Activated CD4-positive, CD25-positive, alpha-beta regulatory T cell (primary cell): Measurements from ENCODE around the gene ROBO2.

Experiments
- DNase-seq, 4 experiments: peaks; one replicate each; lab custom pipeline; 2025; lab: John Stamatoyannopoulos, UW

ROBO2 gene

DNA sequence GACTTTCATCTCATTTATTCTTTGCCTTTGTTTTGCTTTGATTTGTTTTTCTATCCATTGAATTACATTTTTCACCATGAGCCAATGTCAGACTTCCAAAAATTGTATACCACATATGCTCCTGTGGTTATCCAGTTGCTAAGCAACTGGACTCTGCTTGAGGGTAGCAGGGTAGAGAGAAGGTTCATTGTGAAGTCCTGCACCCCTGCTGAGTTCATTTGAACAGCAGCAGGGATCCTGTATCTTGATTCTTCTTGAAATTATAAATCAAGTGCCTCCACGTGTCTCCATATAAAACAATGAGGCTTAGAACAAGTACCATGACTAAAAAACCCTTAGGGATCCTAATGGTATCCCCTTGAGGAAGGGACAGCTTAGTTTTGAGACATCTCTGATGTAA is 449.3 kb downstream of the ROBO2 start:
- no peak for DNase-seq

DNA sequence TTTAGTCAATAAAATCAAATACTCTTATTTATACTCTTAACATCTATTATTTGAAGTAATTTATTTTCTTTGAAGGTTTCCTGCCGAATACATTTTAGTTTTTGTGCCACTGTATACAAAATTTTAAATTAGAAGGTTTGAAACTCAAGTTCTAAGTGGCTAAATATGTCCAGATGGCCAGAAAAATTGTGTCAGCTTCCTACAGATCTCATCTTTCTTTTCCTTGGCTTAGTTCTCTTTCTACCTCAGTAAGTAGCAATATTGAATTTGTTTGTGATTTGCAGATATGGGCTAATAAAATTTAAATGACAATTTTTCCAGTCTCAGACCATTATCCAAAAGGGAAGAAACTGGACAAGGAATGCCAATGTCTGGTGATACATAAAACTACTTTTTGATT is 452.1 kb downstream of the ROBO2 start:
- DNase-seq = no peak

DNA sequence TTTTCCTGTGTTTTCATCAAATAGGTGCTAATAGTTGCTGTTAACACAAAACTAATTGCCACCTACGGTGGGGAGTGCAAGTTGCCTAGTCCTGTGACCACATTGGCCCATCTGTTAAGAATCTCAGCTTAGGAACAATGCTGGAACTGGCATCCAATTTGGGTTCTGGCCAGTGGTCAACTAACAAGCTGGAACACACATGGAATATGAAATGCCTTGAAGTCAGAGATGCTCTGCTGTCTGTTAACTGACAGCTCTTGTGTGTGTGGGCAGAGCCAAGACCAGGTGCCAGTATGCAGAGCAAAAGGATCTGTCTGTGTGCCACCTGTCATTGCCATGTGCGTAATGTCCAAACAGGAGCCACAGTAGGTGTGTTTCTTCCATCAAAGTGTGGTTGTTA is 460.8 kb downstream of the ROBO2 start:
- DNase-seq = no peak

DNA sequence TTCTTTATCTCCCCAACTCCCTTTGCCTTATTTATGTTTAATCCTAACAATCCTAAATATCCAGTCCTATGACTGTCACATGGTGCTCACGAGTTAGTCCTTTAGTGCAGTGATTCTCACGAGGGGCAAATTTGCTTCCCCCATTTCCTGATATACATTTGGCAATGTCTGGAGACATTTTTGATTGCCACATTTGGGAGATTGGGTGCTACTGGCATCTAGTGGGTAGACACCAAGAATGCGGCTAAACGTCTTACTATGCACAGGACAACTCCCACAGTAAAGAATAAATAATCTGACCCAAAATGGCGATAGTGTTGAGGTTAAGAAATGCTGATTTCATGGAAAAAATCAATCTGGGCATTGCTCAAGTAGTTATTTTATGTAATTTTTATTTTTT is 466.5 kb downstream of the ROBO2 start:
- no peak for DNase-seq

DNA sequence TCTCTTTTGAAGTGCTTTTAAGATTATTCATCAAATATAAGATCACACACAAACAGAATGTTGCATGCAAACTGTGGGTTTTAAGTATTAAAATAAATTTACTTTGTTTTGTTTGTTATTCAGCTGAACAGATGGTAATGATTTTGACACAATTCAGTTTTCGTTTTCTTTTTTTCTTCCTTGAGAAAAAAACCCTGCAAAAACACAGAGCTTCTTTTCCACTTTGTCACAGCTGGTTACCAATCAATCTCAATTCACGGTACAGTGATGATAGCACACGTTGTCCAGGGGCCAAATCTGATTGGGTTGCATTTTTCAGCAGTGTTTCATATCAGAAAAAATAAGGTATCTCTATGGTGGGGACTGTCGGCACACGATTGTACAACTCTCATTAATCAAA is 473.6 kb downstream of the ROBO2 start:
- no peak for DNase-seq

- no peak for DNase-seq
Measured at GRCh38 chr3:77514766-77515165, 474.9 kb downstream of the ROBO2 start.

- DNase-seq = no peak
Measured at GRCh38 chr3:77524463-77524862, 484.6 kb downstream of the ROBO2 start.

DNA sequence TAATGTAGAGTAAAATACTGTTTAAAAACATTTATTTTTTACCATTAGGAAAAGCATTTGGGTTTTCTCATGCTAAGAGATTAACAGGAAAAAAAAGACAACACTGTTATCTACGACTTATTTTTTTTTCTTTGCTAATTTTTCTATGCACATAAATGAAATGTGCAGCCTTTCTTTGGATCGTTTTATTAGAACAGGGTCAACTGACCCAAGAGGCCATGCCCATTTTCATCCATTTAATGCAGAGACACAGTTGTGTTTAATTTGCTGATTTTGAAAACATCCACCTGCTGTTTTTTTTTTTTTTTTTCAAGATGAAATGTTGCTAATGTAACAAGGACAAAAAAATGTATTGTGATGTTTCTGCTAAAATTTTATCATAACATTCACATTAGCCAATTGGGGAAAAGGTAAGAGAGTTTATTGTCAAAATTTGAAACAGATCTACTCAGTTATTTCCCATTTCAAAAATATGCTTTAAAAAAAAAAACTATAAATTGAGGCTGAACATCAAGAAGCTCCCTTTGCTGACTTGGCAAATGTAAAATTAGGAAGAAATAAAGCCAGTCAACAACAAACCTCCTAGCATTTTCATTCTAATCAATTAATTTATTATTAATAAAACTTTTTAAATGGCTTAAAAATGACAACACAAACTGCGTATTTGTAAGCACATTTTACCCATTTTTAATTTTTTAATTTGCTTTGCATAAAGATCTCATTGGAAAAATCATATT is 485.2 kb downstream of the ROBO2 start:
- DNase-seq = no peak

DNA sequence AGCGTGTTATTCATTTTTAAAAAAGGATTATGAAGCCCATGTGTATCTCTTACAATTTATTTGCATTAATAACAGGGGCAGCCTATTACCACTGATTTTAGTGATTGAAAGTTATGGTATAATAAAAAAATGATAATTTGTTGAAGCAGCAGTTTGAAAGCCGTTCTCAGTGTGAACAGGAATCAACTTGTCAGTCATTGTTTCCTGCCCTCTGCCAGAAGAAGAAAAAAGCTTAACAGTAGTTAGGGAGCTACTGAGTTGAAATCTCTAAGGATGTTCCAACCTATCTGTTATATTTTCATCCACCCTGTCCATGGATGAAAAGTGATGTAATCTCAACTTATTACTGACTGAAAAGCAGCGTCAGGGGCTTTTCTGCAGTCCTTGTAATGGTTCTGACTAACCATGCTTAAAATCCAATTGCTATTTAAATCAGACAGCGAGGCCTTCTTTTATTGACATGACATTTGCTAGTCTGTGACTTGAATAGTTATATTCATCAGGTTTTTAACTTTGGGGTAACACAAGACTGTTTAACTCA is 486.7 kb downstream of the ROBO2 start:
- DNase-seq = no peak

DNA sequence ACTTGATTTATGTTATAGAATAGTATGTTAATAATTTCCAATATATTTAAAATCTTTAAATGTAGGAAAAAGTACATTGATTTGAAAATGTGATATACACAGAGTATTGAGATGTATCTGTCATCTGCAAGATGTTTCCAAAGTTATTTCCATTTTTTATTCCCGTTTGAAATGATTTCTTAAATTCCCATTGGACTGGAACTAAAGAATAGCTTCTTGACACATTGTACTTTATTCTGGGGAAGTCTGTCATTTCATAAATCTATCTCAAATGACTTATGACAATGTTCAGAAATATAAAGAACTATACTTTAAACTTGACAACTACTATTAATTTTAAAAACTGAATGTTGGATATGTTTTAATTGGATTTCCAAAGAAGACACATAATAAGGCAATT is 489.6 kb downstream of the ROBO2 start:
- no peak for DNase-seq

DNA sequence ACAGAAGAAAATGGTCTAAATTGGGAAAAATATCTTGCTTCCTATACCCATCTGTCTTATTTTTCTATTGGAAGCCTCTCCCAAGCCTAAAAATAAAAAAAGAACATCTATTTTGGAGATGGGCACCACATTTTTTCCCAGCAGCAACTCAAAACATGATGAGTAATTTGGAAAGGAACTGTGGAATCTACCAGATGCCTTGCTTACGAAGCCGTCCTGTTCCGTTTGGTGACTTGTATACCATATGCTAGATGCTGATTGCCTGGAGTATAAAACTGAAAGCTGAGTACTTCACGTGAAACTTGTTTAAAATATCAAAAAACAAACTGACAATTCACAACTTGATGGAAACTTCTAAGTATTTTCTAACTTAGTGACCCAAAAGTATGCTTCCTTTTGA is 491.0 kb downstream of the ROBO2 start:
- DNase-seq = no peak

- DNase-seq = no peak
Measured at GRCh38 chr3:77535116-77535515, 495.2 kb downstream of the ROBO2 start.

DNA sequence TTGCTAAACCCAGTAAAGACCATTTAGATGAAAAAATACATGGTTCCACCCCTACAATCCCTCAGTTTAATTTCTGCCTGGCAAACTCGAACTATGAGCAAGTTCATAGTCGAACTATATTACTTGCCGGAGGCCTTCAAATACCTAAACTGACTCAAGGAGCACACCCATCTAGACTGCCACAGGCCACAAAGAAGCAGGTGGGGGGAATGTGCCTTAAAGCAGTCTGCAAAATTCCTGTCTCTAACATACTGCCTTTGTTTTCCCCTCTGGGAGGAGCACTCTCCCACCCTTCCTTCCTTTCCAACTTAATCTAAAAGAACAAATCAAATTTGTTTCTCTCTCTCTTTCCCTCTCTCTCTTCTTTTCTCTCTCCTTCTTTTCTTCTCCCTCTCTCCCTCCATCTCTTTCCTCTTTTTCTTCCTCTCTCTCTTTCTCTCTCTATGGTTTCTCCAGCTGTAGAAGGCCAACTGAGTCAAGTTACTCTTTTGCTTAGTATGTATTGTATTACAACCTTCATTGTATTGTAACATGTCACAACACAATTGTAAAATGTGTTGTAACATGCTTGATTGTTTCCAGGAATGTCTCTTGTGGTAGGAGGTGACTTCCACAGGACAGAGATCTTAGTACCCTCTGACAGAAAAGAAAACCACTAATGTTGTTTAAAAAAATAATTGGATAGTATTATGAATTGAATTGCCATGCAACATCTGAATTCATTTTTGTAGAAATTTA is 496.3 kb downstream of the ROBO2 start:
- DNase-seq = no peak

GRCh38 chr3:77539014-77539413 is 499.1 kb downstream of the ROBO2 start:
- no peak for DNase-seq

- DNase-seq = no peak
Measured at GRCh38 chr3:77539677-77540076, 499.8 kb downstream of the ROBO2 start.

- peak in 1 of 4 experiments; percentile 1 for DNase-seq
Measured at GRCh38 chr3:77541203-77541922, 501.5 kb downstream of the ROBO2 start.

GRCh38 chr3:77546246-77546645 is 506.3 kb downstream of the ROBO2 start:
- no peak for DNase-seq

GRCh38 chr3:77549034-77549433 is 509.1 kb downstream of the ROBO2 start:
- DNase-seq = no peak

DNA sequence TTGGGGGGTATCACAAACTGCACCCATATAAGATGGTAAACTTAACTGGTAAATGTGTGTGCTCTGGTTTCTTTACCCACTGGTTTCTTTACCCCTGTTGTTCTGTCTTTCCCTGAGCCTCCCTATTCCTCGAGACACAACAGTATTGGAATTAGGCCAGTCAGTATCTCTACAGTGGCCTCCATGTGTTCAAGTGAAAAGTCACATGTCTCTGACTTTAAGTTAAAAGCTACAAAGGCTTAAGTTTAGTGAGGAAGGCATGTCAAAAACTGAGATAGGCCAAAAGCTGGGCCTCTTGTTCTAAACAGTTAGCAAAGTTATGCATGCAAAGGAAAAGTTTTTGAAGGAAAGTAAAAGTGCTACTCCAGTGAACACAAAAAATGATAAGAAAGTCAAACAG is 513.3 kb downstream of the ROBO2 start:
- DNase-seq = no peak

DNA sequence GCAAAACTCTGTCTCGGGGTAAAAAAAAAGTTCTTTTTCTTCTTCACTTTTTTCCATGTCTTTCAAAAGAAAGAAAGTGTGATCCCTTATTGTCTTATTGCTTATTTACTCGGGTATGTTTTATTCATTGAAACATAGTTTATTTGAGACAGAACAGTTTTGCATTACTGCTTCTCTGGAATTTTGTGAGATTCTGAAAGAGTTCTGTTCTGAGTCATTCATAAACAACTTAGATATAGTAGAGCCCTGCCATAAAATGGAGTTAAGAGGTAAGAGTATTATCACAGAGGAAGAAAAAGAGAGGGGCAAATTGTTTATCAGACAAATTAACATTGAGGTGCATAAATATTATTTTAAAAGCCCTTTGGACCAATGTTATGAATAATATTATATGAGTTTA is 522.2 kb downstream of the ROBO2 start:
- no peak for DNase-seq

DNA sequence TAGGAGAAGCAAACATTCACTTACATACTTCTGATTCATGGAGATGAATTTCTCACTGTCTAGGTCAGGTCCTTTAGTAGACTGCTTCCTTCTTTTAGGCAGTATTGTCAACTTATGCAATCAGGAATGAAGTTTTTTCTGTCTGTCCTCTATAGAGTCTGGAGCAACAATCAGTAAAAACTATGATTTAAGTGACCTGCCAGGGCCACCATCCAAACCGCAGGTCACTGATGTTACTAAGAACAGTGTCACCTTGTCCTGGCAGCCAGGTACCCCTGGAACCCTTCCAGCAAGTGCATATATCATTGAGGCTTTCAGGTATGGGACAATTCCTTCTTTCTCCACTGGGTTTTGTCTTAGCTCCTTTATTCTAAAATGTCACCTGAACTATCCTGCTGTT is 523.1 kb downstream of the ROBO2 start:
- no peak for DNase-seq

GRCh38 chr3:77566055-77566454 is 526.2 kb downstream of the ROBO2 start:
- no peak for DNase-seq
